A673 (cell line): Measurements from ENCODE around the gene HDAC1.

Source experiments
- EZH2 ChIP-seq: fragments of 200-600 bp; sonication (generic); IDR thresholded peaks from 2 replicates; pipeline ENCODE4 v1.6.1; 2017; ENCODE audit warnings: borderline replicate concordance, low read depth, mild to moderate bottlenecking, mixed read lengths, antibody characterized with exemption, low read length; ENCODE audit not compliant: poor library complexity, severe bottlenecking
- TF ChIP-seq, protein P1 (sequence below): fragments of 300-800, 200-600 bp; sonication (generic); conservative IDR thresholded peaks from 2 replicates; pipeline ENCODE4 v1.5.1; 2017; ENCODE audit warnings: low read depth, mild to moderate bottlenecking, antibody characterized with exemption, low read length, moderate library complexity, mixed read lengths

DNA sequence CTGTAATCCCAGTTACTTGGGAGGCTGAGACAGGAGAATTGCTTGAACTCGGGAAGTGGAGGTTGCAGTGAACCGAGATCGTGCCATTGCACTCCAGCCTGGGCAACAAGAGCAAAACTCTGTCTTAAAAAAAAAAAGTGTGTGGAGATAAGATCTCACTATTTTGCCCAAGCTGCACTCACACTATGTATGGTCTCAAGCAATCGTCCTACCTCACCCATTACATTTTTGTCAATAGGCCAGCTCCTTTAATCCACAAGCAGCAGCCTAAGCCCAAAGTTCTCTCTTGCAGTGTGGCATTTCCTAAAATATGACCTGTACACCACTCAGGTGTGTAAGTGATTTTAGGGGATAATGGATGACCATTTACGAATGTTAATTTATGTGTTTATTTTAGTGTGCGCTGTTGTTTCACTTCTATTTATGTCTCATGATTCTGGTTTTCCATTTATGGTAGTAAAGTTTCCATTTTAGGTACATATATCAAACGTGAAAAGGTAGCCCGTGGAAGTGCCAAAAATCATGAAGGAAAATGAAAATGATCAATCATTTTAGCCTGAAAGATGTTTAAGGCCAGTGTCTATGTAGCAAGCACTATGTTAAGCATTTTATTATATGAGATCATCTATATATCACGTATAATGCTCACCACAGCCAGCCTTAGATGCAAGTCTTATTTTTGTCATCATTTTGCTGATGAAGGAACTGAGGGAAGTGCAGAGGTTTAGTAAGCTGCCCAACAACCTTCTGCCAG lies 35.2 kb upstream of the HDAC1 start:
- TF ChIP-seq, protein P1, sequence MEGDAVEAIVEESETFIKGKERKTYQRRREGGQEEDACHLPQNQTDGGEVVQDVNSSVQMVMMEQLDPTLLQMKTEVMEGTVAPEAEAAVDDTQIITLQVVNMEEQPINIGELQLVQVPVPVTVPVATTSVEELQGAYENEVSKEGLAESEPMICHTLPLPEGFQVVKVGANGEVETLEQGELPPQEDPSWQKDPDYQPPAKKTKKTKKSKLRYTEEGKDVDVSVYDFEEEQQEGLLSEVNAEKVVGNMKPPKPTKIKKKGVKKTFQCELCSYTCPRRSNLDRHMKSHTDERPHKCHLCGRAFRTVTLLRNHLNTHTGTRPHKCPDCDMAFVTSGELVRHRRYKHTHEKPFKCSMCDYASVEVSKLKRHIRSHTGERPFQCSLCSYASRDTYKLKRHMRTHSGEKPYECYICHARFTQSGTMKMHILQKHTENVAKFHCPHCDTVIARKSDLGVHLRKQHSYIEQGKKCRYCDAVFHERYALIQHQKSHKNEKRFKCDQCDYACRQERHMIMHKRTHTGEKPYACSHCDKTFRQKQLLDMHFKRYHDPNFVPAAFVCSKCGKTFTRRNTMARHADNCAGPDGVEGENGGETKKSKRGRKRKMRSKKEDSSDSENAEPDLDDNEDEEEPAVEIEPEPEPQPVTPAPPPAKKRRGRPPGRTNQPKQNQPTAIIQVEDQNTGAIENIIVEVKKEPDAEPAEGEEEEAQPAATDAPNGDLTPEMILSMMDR = no peak
- TF ChIP-seq EZH2 = no peak
